HG03039 (cell line): Measurements from ENCODE around the gene GAS1.

ENCODE experiments used
- ATAC-seq: cut with Tn5 transposase; IDR thresholded peaks from one replicate; pipeline ENCODE4 v1.9.1; 2021; ENCODE audit warnings: mild to moderate bottlenecking, moderate library complexity; ENCODE audit not compliant: unreplicated experiment

Gene GAS1

DNA sequence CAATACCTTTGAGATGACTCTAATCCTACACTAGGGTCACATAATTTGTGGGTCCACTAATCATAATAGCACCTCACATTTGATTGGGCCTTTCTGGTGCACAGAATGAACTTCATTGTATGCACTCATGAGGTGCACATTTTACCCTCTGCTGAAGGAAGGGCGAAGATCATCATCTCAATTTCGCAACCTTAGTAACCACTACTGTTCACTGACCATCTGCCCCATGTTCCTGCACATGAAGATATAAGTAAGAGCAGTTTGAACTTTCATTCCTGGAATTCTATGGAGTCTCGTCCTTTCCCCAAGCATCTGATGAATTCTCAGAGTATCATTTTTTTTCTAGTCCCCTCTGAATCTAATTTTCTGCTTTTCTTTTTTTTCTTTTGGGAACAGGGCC is 21.2 kb downstream of the GAS1 start:
- ATAC-seq: no peak

DNA sequence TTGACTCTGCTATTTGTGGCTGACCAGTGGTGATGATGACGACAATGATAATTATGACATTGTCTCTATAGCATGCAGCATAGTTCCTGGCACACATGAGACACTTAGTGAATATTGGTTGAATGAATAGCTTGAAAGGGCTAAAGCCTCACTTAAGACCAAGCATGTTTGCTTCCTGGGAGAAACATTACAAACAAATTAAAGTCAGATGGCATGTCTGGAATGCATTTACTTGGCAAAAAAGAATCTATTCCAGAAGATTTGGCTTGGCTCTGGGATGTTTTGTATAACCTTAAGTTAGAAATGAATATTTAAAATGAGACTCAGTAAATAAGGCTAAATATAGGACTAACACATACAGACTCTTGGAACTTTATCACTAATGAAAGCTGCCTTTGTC is 21.6 kb downstream of the GAS1 start:
- ATAC-seq: no peak

DNA sequence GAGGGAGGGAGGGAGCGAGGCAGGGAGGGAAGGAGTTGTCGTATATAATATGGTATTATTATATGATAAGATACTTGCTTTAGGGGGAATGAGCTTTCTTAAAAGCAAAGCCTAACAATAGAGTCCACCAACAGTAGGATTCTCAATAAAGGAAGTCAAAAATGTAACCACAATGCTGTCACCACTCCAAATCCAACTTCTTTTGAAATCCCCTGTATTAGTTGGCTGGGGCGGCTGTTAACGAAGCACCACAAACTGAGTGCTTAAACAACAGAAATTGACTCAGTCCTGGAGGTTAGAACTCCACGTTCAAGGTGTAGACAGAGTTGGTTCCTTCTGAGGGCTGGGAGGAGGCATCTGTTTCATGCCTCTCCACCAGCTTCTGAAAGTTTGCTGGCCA is 23.1 kb downstream of the GAS1 start:
- no peak for ATAC-seq

DNA sequence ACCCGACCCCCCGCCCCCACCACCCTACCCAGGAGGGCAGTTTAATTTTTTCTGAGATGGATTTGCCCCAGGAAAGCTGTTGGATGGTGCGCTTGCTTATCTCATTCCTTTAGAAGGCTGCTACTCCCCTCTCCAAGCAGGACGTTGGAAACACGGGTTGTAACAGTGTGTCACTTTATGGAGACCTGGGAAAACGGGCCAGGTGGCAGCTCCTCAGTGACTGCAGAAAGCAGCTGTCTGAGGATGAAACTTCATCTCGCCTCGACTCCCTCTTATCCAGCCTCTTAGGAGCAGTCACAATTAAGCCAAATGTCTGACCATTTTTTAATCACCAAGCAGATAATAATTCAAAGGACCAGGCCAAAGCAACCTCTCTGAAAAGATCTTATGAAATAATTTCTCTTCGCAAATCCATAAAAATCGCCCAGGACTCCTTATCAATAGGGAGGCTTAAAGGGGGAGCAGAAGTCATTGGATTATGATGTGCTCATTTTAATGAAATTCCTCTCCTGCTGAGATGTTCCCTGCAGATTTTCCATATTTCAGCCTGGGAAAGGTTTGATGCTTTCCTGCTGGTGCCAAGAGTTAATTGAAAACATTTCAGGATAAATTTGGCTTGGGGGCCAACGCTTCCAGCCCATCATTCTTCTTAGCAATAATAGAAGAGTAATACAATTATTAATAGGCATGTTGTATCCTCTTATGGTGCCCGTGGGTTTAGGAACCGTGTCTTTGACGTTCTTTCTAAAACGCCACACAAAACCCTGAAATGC is 26.0 kb downstream of the GAS1 start:
- ATAC-seq: no peak

DNA sequence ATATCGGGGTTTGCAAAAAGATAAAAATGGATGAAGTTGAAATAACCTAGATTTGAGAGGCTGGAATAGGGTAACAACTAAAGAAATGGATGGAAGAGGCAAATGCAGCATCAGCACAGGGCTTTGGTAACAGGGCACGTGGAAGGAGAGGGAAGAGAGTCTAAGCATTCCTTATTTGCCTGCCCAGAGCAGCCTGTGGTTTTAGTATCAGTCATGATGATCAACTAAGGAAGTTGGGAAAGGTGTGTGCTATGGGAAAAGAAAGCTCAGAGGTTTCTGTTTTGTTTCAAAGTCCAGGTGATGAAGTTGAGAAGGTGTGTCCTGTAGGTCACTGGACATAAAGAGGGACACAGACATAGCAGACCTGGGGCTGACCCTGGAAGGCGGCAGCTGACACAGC is 28.8 kb downstream of the GAS1 start:
- ATAC-seq: no peak

DNA sequence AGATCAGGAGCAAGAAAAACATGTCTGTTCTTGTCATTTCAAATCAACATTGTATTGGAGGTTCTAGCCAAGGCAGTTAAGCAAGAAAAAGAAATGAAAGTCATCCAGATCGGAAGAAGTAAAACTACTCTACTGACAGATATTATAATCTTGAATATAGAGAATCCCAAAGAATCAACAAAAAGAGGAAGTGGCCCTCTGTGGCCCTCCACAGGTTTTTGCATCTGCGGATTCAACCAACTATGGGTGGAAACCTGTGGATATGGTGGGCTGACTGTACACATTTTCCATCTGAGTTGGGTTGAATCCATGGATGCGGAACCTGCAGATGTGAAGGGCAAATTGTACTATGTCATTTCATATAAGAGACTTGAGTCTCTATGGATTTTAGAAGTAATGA is 35.1 kb downstream of the GAS1 start:
- no peak for ATAC-seq

DNA sequence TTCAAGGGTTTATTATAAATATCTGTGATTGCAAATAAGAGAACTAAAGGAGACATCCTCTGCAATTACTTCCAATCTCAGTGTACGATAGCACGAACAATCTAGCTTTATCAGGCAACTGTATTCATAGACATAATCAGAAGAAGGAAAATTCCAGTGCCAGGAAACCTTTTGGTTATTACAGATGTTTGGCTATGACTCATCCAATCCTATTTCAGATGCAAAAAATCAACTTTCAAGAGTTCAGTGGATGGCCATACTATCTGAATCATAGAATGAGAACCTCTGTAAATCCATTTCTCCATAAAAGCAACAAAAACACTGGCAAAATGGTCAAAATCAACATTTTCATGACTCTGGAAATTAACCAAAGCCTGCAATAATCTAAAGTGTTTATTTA is 37.9 kb downstream of the GAS1 start:
- no peak for ATAC-seq

DNA sequence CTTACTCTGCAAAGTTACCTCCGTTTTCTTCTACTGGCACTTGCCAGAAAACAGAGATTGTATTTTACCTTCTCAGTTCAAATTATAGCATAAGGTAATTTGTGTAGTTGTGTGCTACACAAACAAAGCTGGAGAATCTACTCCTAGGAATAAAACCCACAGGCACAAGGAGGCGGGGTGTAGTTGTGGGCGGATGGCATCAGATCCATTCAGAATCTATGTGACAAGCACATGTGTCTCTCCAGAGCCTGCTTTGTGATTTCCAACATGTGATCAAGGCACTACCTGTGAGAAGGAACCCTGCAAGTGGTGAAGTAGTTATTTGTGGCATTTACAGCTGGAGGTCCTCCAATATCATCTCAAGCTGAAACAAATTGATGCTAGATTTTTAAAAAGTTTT is 39.0 kb downstream of the GAS1 start:
- ATAC-seq: no peak

DNA sequence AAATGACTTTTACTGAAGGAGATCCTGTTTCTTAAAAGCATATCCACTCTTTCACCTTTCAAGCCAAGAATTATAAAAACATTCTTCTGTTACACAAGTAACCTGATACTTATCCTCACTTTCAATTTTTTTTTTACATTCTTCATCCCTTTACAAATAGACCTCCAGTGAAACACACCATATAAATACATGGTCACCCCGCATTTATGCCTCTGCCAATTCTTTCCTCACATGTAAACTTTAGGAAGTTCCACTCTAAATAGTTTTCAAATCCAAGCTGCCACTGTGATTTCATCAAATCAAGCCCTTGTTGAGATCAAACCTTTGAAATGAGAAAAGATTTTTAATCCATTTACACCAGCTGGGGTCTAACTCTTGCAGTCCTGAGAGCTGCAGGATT is 40.0 kb downstream of the GAS1 start:
- ATAC-seq: no peak

DNA sequence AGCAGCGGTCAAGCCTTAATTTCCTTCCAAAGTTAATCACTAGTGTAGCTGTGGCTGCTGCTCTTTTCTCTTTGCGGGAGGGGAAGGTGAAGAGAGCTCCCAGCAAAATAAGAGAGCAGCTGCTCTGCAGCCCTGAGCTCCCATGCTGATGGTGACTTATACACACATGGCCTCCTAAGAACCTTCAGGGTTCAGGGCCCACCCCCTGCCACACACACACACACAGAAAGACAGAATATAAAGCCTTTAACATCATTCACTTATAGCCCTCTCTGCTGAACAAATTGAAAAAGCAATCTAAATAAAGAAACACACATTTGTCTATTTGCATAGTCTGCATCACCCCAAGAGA is 43.6 kb downstream of the GAS1 start:
- no peak for ATAC-seq

DNA sequence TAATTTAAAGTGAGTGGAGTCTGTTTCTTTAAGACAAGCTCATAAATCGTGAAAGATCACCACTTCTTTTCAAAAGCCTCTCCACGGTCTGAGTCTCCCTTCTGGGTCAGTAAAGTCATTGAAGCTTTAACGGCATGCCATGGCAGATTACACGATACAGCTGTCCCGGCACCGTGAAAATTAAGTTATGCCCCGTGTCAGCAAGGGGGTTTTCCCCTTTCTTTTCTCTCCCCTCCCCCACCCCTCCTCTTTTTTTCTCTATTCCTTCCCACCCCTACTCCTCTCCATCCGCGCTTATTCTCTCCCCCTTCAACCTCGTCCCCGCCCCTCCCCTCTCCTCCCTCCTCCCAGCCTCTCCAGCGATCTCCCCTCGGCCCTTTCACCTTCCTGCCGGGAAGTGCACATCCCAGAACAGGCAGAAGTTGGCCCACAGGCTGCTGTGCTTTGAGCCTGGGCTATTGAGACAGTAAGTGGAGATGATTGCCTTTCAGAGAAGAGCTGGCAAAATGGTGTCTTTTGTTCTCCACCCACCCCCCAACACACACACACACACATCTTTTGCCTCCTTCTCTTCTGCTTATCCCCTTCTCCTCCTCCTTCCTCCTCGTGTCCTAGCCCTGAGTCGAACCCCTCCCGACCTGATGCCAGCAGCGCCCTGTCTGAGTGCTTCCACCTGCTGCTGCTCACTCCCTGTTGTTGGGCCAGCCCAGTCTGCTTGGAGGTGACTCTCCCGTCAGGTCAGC is 44.1 kb downstream of the GAS1 start:
- ATAC-seq: no peak

DNA sequence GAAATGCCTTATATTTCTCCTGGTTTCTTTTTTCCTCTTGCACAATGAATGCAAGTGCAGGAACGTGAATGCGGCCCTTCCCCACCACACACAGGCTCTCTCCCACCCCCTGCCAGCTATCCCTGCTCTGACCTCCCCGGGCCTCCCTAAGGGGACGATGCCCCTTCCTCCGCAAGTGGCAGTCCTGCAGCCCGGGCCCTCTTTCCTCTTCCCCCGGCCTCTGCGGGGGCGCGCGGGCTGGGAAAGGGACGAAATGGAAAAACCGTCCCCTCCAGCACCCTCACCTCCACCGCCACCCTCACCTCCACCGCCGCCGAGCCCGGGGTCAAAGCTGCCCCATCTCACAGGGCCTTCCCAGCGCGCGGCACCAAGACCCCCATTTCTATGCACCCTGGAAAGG is 44.7 kb downstream of the GAS1 start:
- no peak for ATAC-seq

DNA sequence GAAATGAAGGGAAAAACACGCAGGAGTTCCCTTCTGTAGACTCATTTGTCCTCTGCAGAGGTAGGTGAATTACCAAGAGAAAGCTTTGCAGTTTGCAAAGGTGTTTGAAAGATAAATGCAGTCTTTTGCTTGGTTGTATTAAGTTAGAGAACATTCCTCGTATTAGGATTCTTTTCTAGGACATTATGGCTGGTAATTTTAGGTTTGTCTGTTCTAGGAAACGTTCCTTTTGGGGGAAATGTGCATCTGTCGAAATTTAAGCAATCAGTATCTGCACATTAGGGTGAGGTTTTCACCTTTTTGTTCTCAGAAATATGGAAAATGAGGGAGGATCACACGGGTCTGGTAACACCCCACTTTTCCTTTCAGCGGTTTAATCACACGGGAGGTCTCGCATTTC is 45.1 kb downstream of the GAS1 start:
- ATAC-seq: no peak

DNA sequence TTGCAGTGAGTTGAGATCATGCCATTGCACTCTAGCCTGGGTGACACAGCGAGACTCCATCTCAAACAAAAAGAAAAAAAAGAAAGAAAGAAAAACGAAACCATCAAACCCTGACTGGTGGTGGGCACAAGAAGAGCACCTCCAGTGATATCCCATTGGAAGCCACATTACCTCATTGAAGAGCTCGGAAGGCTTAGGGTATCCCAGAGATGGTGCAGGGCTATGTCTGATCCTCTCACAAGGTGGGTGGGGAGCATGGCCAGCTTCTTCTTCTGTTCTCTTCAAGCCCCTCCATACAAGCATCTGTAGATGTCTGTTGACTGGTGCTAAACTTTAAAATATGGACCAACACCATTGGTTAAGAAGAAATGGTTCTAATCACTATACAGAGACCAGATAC is 45.8 kb downstream of the GAS1 start:
- no peak for ATAC-seq
